GM21529 (cell line): Measurements from ENCODE around the gene CAPN6.

Experiments used
- ATAC-seq: cut with Tn5 transposase; IDR thresholded peaks from one replicate; pipeline ENCODE4 v1.9.1; 2021; ENCODE audit not compliant: unreplicated experiment

The CAPN6 gene

GRCh38 chrX:111207851-111208250 is 62.4 kb downstream of the CAPN6 start:
- no peak for ATAC-seq

GRCh38 chrX:111200327-111200726 is 70.0 kb downstream of the CAPN6 start:
- no peak for ATAC-seq

GRCh38 chrX:111199505-111199904 is 70.8 kb downstream of the CAPN6 start:
- no peak for ATAC-seq
